ENCODE measurements around the gene HIVEP2. TPM values are rescaled to one million over a fixed set of nuclear protein-coding genes. Genes with fewer than 3 reads are reported as not detected.

HIVEP2 gene
- polyA plus RNA-seq, 1 donor = 10.5 TPM

DNA sequence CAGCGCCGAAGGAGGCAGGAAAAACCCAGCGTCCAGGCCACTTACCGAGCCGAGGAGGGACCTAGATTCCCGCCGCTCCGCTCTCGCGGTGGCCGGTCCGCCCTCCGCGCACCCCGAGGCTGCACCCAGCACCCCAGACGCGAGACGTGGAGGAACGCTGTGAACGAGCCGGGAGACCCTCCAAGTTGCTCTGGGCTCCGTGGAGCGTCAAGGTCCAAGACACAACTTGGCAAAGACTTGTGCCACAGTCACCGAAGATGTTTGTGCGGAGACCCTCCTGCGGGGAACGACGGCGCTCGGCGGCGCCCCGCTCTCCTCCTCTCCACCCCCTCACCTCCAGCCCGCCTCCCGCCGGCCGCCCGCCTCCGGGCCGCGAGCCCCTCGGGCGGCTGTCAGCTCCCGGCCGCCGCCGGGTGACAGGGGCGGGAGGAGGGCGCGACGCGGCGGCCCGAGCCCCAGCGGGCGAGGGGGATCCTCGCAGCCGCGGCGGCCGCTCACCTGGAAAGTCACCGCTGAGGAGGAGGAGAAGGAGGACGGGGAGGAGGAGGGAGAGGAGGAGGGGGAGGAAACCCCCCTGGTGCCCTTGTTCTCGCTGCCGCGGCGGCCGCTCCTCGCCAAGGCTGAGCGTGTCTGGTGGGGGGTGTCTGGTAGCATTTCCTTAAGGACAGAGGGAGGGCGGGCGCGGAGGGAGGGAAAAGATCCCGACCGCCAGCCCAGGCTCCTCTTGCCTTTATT lies 637 bp upstream of the HIVEP2 start:
- Histone ChIP-seq H3K36me3 (ENCODE audit: control insufficient read depth, insufficient read depth, low read length) (no peaks in the 10 kb centered on the region), H3K9me3 (ENCODE audit: control insufficient read depth, low read depth, low read length) (no peaks in the 10 kb centered on the region), H3K4me3 (ENCODE audit: low read length) (peak overlapping the region; percentile 94), H3K27ac (ENCODE audit: low read length) (peak overlapping the region; percentile 99), H3K27me3 (ENCODE audit: control insufficient read depth, insufficient read depth, low read length) (no peaks in the 10 kb centered on the region), H3K4me1 (ENCODE audit: control insufficient read depth, insufficient read depth, low read length) (peaks cover 4% of the 10 kb centered on the region)
- whole genome bisulfite sequencing (ENCODE audit: insufficient coverage, low lambda C conversion rate) = no CpG with 5 or more reads among the region's 75 CpGs
- peak; percentile 53 to 78 for DNase-seq

DNA sequence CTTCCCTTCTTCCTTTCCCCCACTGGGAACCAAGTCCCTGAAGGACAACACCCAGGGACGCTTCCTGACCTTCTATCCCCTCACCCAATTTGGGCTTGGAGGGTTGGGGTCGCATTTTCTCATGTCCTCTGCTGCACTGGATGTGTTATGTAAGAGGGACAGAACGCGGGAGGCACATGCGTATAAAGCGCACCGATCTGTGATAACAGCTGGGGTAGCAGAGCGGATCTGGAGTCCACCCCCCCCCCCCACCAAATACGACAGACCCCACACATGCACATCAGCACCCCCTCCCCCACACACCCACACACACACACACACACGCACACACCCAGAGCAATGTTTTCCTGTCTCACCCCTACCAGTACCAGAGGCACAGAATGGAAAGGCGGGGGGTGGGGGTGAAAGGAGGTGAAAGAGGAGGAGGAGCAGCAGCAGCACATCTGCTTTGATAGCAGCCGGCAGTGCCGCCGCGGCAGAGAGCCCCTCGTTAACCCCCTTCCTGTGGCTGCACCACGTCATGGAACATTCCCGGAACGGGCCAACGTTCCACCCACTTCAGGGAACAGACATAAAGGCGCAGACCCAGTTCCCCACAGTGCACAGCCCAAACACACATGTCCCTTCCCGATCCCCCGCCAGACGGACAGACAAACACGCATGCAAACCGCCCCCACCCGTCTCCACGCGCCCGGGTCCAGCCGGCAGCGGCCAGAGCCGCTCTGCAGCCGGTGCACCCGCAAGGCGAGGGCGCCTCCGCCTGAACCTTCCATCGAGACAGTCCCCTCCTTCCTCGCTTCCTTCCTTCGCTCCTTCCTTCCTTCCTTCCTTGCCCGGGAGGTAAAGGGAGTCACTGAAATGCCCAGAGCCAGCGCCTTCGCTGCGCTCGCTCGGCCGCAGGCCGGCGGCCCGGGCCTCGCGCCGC lies 590 bp downstream of the HIVEP2 start:
- H3K27ac ChIP-seq (ENCODE audit: low read length) = peak overlapping the region; percentile 94
- WGBS (ENCODE audit: insufficient coverage, low lambda C conversion rate) = no CpG with 5 or more reads among the region's 54 CpGs
- no peaks in the 10 kb centered on the region for H3K36me3 ChIP-seq (ENCODE audit: control insufficient read depth, insufficient read depth, low read length)
- H3K4me3 ChIP-seq (ENCODE audit: low read length) = peak overlapping the region; percentile 94
- no peaks in the 10 kb centered on the region for H3K9me3 ChIP-seq (ENCODE audit: control insufficient read depth, low read depth, low read length)
- peak; percentile 85 to 92 for DNase-seq
- peaks cover 4% of the 10 kb centered on the region for H3K4me1 ChIP-seq (ENCODE audit: control insufficient read depth, insufficient read depth, low read length)
- no peaks in the 10 kb centered on the region for H3K27me3 ChIP-seq (ENCODE audit: control insufficient read depth, insufficient read depth, low read length)

DNA sequence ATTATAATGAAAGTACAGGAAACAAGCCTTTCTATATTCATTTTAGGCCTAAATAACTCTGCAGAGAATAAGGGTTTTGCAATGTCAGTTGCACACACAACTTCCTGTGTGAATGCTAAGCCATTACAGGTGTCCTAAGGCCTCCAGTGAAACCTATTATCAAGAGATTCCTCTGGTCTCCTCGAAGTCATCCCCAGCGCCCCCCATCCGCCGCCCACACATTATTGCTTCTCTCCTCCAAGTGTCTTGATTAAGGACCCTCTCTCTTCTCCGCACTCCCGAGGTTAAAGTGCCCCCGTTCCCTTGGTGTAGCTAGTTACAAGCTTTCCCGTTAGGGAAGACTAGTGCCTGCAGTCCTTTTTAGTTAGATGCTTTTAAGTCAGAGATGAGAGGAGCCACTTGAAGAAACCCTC lies 1.3 kb downstream of the HIVEP2 start:
- H3K36me3 ChIP-seq (ENCODE audit: control insufficient read depth, insufficient read depth, low read length) = no peaks in the 10 kb centered on the region
- peak overlapping the region; percentile 94 for H3K27ac ChIP-seq (ENCODE audit: low read length)
- H3K4me1 ChIP-seq (ENCODE audit: control insufficient read depth, insufficient read depth, low read length) = peaks cover 4% of the 10 kb centered on the region
- no peak for DNase-seq
- no peaks in the 10 kb centered on the region for H3K9me3 ChIP-seq (ENCODE audit: control insufficient read depth, low read depth, low read length)
- peak overlapping the region; percentile 94 for H3K4me3 ChIP-seq (ENCODE audit: low read length)
- no CpG with 5 or more reads among the region's 8 CpGs for WGBS (ENCODE audit: insufficient coverage, low lambda C conversion rate)
- no peaks in the 10 kb centered on the region for H3K27me3 ChIP-seq (ENCODE audit: control insufficient read depth, insufficient read depth, low read length)

DNA sequence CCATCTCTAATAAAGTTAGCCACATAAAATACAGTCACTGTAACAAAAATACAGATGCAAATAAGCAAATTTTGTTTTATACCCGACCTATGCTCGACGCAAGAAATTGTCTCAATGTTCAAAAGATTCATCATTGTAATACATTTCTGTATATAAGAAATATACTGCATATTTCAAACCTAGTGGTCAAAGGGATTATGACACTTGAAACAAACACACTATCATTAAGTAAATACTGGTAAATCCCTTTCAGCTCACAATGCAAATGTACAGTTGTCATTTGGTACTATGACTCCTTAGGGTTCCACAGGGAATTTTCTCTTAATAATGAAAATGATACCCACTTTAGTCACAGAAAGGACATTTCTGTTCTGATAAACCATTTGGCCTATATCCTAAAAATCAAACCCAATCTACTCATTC lies 2.2 kb downstream of the HIVEP2 start:
- Histone ChIP-seq H3K4me1 (ENCODE audit: control insufficient read depth, insufficient read depth, low read length) (peaks cover 4% of the 10 kb centered on the region), H3K36me3 (ENCODE audit: control insufficient read depth, insufficient read depth, low read length) (no peaks in the 10 kb centered on the region), H3K9me3 (ENCODE audit: control insufficient read depth, low read depth, low read length) (no peaks in the 10 kb centered on the region), H3K27ac (ENCODE audit: low read length) (no peak overlapping the region), H3K4me3 (ENCODE audit: low read length) (no peak overlapping the region), H3K27me3 (ENCODE audit: control insufficient read depth, insufficient read depth, low read length) (no peaks in the 10 kb centered on the region)
- peak in 1 of 2 donors; percentile 58 for DNase-seq
- WGBS (ENCODE audit: insufficient coverage, low lambda C conversion rate) = no CpG with 5 or more reads among the region's 3 CpGs

DNA sequence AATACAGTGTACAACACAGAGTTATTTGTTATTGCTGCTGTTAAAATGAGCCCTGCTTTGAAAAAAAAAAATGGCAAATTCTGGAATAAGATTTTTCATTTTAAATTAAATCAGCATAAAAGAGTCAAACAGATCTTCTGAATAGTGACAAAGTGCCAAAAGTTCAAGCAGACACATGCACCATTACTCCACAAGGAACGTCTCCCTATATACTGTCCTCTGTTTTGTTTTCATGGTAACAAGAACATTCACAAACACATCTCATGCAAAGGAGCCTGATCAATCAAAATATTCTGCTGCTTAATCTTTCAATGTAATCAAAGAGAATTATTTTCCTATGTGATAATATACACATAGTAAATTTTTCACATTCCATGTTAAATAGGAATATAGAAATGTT lies 2.7 kb downstream of the HIVEP2 start:
- no peak for DNase-seq
- H3K9me3 ChIP-seq (ENCODE audit: control insufficient read depth, low read depth, low read length) = no peaks in the 10 kb centered on the region
- no peaks in the 10 kb centered on the region for H3K27me3 ChIP-seq (ENCODE audit: control insufficient read depth, insufficient read depth, low read length)
- H3K4me3 ChIP-seq (ENCODE audit: low read length) = no peak overlapping the region
- no CpG with 5 or more reads among the region's 1 CpG for WGBS (ENCODE audit: insufficient coverage, low lambda C conversion rate)
- no peaks in the 10 kb centered on the region for H3K36me3 ChIP-seq (ENCODE audit: control insufficient read depth, insufficient read depth, low read length)
- no peak overlapping the region for H3K27ac ChIP-seq (ENCODE audit: low read length)
- peaks cover 4% of the 10 kb centered on the region for H3K4me1 ChIP-seq (ENCODE audit: control insufficient read depth, insufficient read depth, low read length)

DNA sequence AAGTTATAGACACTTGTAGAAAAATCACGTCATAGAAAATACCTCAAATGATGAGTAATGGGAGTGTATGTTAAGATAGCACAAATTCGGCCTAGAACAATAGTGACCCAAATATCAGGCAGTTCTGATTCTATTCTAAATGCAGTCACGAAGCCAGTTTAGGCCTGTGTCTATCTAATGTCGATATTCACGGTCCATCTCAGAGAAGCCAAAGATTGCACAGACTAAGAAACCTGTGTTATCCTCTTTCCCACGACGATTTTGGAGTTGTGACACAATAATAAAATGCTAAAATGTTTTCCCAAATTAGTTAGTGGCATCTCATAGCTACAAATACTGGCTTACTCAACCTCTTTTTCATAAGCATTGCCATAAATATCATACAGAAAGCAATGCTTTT lies 4.0 kb downstream of the HIVEP2 start:
- no CpG with 5 or more reads among the region's 7 CpGs for WGBS (ENCODE audit: insufficient coverage, low lambda C conversion rate)
- H3K4me1 ChIP-seq (ENCODE audit: control insufficient read depth, insufficient read depth, low read length) = peaks cover 4% of the 10 kb centered on the region
- H3K27ac ChIP-seq (ENCODE audit: low read length) = no peak overlapping the region

DNA sequence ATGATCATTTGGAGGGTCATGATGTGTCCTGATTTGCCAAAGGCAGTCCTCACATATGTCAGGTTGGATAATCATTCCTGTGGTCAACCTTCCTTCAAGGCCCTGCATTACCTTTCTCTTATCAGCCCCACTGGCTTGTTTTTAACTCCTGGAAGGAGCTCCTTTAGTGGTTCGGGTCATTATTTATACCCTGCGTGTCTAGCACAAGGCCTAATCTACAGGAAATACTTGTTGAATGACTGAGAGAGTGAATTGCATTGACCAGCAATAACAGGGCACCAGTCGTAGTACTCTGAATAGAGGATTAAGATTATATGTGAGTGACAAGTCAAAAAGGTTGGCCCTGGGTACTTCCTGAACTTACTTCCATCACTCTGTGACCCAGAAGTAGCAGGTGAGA lies 4.5 kb downstream of the HIVEP2 start:
- Histone ChIP-seq H3K36me3 (ENCODE audit: control insufficient read depth, insufficient read depth, low read length) (no peaks in the 10 kb centered on the region), H3K27ac (ENCODE audit: low read length) (no peak overlapping the region), H3K9me3 (ENCODE audit: control insufficient read depth, low read depth, low read length) (no peaks in the 10 kb centered on the region), H3K4me1 (ENCODE audit: control insufficient read depth, insufficient read depth, low read length) (peaks cover 4% of the 10 kb centered on the region), H3K4me3 (ENCODE audit: low read length) (no peak overlapping the region), H3K27me3 (ENCODE audit: control insufficient read depth, insufficient read depth, low read length) (no peaks in the 10 kb centered on the region)
- DNase-seq = no peak
- WGBS (ENCODE audit: insufficient coverage, low lambda C conversion rate) = no CpG with 5 or more reads among the region's 3 CpGs

More for the DNA sequence above, 4.0 kb downstream of the HIVEP2 start:
- Histone ChIP-seq H3K4me3 (ENCODE audit: low read length) (no peak overlapping the region), H3K36me3 (ENCODE audit: control insufficient read depth, insufficient read depth, low read length) (no peaks in the 10 kb centered on the region), H3K9me3 (ENCODE audit: control insufficient read depth, low read depth, low read length) (no peaks in the 10 kb centered on the region), H3K27me3 (ENCODE audit: control insufficient read depth, insufficient read depth, low read length) (no peaks in the 10 kb centered on the region)
- DNase-seq = no peak

DNA sequence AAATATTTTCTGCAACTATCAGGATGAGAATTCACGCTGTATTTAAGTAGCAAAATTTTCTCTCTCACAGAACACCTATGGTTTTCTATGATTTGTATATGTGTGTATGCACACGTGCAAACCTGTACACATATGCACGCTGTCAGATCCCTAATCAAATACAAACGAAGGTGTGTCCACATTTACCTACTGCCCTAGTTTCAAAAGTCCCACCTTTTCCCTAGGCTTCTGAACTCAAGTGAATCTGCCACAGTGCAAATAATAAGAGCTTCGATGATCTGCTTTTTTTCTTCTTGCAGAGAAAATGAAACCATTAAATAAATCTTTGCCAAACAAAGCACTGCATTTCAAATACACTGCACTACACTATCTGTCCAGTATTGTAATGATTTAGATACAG lies 6.5 kb downstream of the HIVEP2 start:
- no peaks in the 10 kb centered on the region for H3K4me1 ChIP-seq (ENCODE audit: control insufficient read depth, insufficient read depth, low read length)
- H3K27me3 ChIP-seq (ENCODE audit: control insufficient read depth, insufficient read depth, low read length) = no peaks in the 10 kb centered on the region
- no peaks in the 10 kb centered on the region for H3K36me3 ChIP-seq (ENCODE audit: control insufficient read depth, insufficient read depth, low read length)
- H3K27ac ChIP-seq (ENCODE audit: low read length) = no peak overlapping the region
- WGBS (ENCODE audit: insufficient coverage, low lambda C conversion rate) = 33% methylated on average over 1 of the region's 5 CpGs
- H3K9me3 ChIP-seq (ENCODE audit: control insufficient read depth, low read depth, low read length) = no peaks in the 10 kb centered on the region
- no peak overlapping the region for H3K4me3 ChIP-seq (ENCODE audit: low read length)
- peak in 1 of 2 donors; percentile 59 for DNase-seq

DNA sequence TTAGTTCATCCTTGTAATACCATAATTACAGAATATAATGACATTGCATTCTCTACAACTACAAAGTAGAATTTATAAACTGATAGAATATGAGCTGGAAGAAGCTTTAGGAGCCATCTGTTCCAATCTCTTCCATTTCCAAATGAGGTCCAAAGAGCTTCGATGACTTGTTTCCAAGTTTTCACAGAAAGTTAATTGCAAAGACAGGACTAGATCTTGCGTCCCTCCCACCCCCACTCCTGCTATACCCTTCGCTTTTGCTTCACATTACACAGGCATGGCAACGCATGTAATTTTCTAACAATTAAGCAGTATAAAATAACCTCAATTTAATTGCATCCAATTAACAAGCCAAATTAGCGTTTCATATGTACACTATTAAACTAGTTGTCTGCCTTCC lies 7.0 kb downstream of the HIVEP2 start:
- H3K4me3 ChIP-seq (ENCODE audit: low read length) = no peak overlapping the region
- no peaks in the 10 kb centered on the region for H3K9me3 ChIP-seq (ENCODE audit: control insufficient read depth, low read depth, low read length)
- 100% methylated on average over 2 of the region's 5 CpGs for WGBS (ENCODE audit: insufficient coverage, low lambda C conversion rate)
- H3K36me3 ChIP-seq (ENCODE audit: control insufficient read depth, insufficient read depth, low read length) = no peaks in the 10 kb centered on the region
- no peak overlapping the region for H3K27ac ChIP-seq (ENCODE audit: low read length)
- no peak for DNase-seq
- H3K4me1 ChIP-seq (ENCODE audit: control insufficient read depth, insufficient read depth, low read length) = no peaks in the 10 kb centered on the region
- no peaks in the 10 kb centered on the region for H3K27me3 ChIP-seq (ENCODE audit: control insufficient read depth, insufficient read depth, low read length)

DNA sequence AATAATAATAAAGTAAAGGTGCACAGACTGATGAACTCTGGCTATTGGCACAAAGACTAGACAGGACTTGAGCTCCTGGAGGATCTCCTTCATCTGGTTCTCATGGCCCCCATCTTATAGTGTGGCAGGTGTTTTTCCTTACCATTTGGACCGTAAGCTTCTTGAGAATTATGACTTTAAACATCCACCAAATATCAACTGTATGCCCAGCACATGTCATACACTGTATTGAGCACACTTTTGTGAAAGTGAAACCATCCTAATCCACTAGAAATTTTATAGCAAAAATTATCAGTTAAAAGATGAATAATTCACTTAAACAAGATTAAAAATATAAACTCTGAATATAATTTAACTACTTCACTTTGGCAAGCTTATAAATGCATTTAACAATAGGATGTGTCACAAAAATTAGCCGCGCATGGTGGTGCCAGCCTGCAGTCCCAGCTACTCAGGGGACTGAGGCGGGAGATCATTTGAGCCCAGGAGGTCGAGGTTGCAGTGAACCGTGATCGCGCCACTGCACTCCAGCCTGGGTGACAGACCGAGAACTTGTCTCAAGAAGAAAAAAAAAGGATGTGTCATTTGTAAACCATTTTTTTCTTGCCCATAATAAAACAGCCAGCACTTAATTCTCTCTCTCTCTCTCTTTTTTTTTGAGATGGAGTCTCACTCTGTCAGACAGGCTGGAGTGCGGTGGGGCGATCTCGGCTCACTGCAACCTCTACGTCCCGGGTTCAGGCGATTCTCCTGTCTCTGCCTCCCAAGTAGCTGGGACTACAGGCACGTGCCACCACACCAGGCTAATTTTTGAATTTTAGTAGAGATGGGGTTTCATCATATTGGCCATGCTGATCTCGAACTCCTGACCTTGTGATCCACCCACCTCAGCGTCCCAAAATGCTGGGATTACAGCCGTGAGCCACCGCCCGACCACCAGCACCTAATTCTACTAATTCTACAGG lies 9.1 kb downstream of the HIVEP2 start:
- Histone ChIP-seq H3K27me3 (ENCODE audit: control insufficient read depth, insufficient read depth, low read length) (no peaks in the 10 kb centered on the region), H3K27ac (ENCODE audit: low read length) (no peak overlapping the region), H3K4me3 (ENCODE audit: low read length) (no peak overlapping the region), H3K9me3 (ENCODE audit: control insufficient read depth, low read depth, low read length) (no peaks in the 10 kb centered on the region), H3K36me3 (ENCODE audit: control insufficient read depth, insufficient read depth, low read length) (no peaks in the 10 kb centered on the region), H3K4me1 (ENCODE audit: control insufficient read depth, insufficient read depth, low read length) (no peaks in the 10 kb centered on the region)
- DNase-seq = no peak
- no CpG with 5 or more reads among the region's 21 CpGs for WGBS (ENCODE audit: insufficient coverage, low lambda C conversion rate)

Data from large intestine (tissue), 3 donors.